Sciatic nerve (tissue), 2 donors: ENCODE results near the gene HTT. TPM values are rescaled to one million over a fixed set of nuclear protein-coding genes. Genes with fewer than 3 reads are reported as not detected.
"Not testable (repeated sequence)": the region's sequence is repeated elsewhere in the genome, so short reads cannot be mapped to it uniquely, and the experiment has no call there.

ENCODE experiments used
- ATAC-seq: fragments of 200-7000 bp; cut with Tn5 transposase; one replicate; pipeline ENCODE4 v1.9.1; 2020; ENCODE audit warnings: mild to moderate bottlenecking, moderate library complexity
- DNase-seq: peaks from one replicate; pipeline ENCODE4 v3.0.0-alpha.2; 2020; ENCODE audit warnings: low spot score
- intact Hi-C: fragments of 100-400 bp; cut with DNase I; formaldehyde crosslinking; loops from one replicate; pipeline ENCODE4 v1.14.2; 2022
- total RNA-seq: library from RNA; stranded (reverse); fragmentation: NEBNext Ultra II Directional; extraction: Animal tissue kit (Norgen Biotek cat#: 25700); gene quantifications from one replicate; pipeline ENCODE4 v1.2.1, GENCODE V29; 2021
- donor health status: DM: no; HTN: no; CAD: no.
- donor health status: DM: no; HTN: no; CAD: no.

The HTT gene
- total RNA-seq, 1 donor from 2014 or later: 67.8 TPM

GRCh38 chr4:3074846-3075651 is 568 bp downstream of the HTT start:
- intact Hi-C loops: no loop called here
- DNase-seq: peak; percentile 75
- no peak for ATAC-seq

DNA sequence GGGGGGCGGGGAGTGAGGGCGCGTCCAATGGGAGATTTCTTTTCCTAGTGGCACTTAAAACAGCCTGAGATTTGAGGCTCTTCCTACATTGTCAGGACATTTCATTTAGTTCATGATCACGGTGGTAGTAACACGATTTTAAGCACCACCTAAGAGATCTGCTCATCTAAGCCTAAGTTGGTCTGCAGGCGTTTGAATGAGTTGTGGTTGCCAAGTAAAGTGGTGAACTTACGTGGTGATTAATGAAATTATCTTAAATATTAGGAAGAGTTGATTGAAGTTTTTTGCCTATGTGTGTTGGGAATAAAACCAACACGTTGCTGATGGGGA is 1.1 kb downstream of the HTT start:
- intact Hi-C loops: no loop called here
- no peak for ATAC-seq

GRCh38 chr4:3077796-3078195 is 3.3 kb downstream of the HTT start:
- DNase-seq (no peak), ATAC-seq (no peak)
- intact Hi-C loops: no loop called here

More for the DNA sequence above, 1.1 kb downstream of the HTT start:
- DNase-seq: no peak

- no peak for ATAC-seq
- intact Hi-C loops: loop anchor here (5.0 kb wide), 1 partner anchor 793 kb away; no protein-coding TSS in a partner anchor
- DNase-seq: no peak
These were observed 5.2 kb downstream of the HTT start for GRCh38 chr4:3079694-3080123.

- DNase-seq (no peak), ATAC-seq (no peak)
- intact Hi-C loops: loop anchor here (5.0 kb wide), 1 partner anchor 789 kb away; no protein-coding TSS in a partner anchor
These were observed 8.5 kb downstream of the HTT start for GRCh38 chr4:3082925-3083515.

DNA sequence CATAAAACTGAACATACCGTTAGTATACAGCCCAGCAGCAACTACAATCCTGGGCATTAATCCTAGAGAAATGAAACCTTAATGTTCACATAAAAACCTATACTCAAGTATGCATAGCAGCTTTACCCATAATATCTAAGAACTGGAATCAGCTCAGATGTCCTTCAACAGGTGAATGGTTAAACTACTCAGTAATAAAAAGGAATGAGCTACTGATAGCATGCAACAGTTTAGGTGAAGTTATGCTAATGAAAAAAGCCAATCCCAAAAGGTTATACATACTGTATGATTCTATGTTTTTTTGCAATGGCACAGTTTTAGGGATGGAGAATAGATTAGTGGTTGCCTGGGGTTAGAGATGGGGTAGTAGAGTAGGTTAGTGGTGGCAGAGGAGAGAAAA is 9.3 kb downstream of the HTT start:
- no peak for ATAC-seq

GRCh38 chr4:3085948-3086670 is 11.6 kb downstream of the HTT start:
- DNase-seq (no peak), ATAC-seq (no peak)
- intact Hi-C loops: no loop called here

More for the DNA sequence above, 9.3 kb downstream of the HTT start:
- intact Hi-C loops: loop anchor here (5.0 kb wide), 1 partner anchor 789 kb away; no protein-coding TSS in a partner anchor
- DNase-seq: no peak

- ATAC-seq: no peak
- intact Hi-C loops: no loop called here
These were observed 12.8 kb downstream of the HTT start for GRCh38 chr4:3087115-3087797.

DNA sequence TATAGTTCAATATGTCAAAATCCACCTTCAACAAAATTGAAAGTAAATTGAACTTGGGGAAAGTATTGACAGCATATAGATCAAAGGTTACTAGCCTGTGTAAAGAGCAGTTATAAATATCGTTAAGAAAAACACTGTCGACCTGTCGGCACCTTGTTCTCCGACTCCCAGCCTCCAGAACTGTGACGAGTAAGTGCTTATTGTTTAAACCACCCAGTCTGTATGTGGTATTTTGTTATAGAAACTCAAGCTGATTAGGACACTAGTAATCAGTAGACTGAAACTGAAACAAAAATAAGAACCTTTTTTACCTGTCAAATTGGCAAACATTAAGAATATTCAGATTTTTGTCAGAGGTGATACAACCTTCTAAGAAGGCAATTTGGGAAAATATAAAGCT is 17.0 kb downstream of the HTT start:
- ATAC-seq: no peak
- intact Hi-C loops: no loop called here
- DNase-seq: no peak

More at GRCh38 chr4:3087115-3087797, 12.8 kb downstream of the HTT start:
- DNase-seq: no peak

- intact Hi-C loops, DNase-seq, ATAC-seq: not testable (repeated sequence)
These were observed 20.2 kb downstream of the HTT start for GRCh38 chr4:3094701-3095100.

DNA sequence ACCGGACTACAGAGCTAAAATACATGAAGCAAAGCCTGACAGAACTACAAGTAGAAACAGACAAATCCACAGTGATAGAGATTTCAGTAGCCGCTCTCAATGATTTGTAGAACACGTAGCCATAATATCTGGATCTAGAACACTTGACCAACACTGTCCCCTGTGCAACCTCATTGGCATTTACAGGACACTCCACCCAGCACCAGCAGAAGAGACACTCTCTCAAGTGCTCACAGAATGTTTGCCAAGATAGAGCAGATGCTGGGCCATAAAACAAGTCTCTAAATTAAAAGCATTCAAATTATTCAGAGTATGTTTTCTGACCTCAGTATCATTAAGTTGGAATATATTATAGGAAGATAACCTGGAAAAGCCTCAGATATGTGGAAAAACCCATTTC is 21.7 kb downstream of the HTT start:
- intact Hi-C loops: no loop called here

DNA sequence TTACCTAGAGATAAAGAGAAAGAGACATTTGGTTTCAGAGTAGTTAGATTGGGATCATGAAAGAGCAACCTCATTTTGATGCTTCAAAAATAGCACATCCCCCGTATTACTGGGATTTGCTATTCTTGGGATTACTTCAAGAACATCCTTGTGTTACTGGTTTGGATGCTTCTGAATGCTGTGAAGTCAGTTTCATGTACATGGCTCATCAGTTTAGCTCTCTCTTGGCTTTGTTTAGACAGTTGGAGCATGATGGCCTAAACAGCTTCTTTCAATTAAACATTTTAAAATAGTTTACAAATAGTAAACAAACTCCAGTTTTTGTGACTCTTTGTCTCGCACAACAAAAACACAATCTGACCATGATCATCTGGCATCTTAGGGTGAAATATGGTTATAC is 23.9 kb downstream of the HTT start:
- no peak for DNase-seq
- ATAC-seq: no peak
- intact Hi-C loops: no loop called here

More for the DNA sequence above, 21.7 kb downstream of the HTT start:
- DNase-seq (no peak), ATAC-seq (no peak)

GRCh38 chr4:3106339-3107186 is 32.1 kb downstream of the HTT start:
- peak; percentile 92 for DNase-seq
- ATAC-seq: peak; percentile 98
- intact Hi-C loops: no loop called here

DNA sequence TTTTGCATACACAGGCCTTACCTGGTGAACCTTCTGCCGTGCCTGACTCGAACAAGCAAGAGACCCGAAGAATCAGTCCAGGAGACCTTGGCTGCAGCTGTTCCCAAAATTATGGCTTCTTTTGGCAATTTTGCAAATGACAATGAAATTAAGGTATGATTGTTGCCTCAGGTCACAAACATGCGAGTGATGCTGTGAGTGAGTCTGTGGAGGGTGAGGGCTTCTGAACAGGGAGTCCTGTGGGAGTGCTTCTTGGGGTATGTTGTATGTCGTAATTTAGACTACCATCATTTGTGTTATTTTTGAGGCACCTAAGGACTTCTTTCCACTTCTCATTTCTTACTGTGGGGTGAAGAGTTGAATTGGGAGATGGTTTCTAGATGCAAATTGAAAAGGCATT is 32.8 kb downstream of the HTT start:
- intact Hi-C loops: no loop called here
- DNase-seq: no peak
- peak; percentile 7 for ATAC-seq

- intact Hi-C loops: no loop called here
- peak; percentile 72 for DNase-seq
- ATAC-seq: peak; percentile 82
These were observed 33.2 kb downstream of the HTT start for GRCh38 chr4:3107691-3108121.

DNA sequence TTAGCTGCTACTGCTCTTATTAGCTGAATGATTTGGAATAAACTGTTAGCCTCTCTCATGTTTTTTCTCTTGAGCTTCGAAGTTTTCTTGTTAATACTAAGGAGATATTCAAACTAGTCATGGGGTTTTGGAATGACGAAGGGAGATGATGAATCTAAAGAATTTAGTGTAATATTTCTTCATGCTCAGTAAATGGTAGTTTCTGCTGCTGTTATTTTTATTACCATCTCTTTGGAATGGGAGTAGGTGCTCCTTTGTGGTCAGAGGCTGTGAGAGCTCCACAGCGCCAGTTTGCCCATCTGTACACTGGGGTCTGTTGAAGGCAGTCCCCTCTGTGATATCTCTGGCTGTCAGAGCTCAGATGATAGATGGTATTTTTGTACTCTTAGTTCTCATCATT is 33.7 kb downstream of the HTT start:
- ATAC-seq (no peak), DNase-seq (no peak)
- intact Hi-C loops: no loop called here

- no peak for ATAC-seq
- intact Hi-C loops: no loop called here
- no peak for DNase-seq
These were observed 37.0 kb downstream of the HTT start for GRCh38 chr4:3111461-3111860.

DNA sequence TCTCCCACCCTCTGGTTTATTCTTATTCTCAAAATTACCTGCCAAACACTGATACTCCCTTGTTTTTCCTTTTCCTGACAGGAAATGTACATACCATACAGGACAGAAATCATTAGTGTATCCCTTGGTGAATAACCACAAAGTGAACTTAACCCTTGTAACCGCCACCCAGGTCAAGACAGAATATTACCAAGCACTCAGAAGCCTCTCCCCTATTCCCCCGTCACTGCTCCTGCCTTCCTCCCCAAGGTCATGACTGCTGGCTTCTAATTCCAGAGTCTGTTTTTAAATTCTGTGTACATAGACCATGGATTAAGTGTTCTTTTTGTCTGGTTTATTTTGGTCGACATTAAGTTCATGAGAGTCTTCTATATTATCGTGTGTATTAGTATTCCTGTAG is 37.7 kb downstream of the HTT start:
- intact Hi-C loops: no loop called here
- ATAC-seq (no peak), DNase-seq (no peak)
